Activated T-cell treated with anti-CD3 and anti-CD28 coated beads for 24 hours (primary cell): Measurements from ENCODE around the gene IFITM10.
"Not testable (repeated sequence)": the region's sequence is repeated elsewhere in the genome, so short reads cannot be mapped to it uniquely, and the experiment has no call there.

Source experiments
- DNase-seq: peaks from one replicate; pipeline ENCODE4 v3.0.0-alpha.2; 2020; ENCODE audit warnings: low read depth

IFITM10 gene

GRCh38 chr11:1690167-1691025 is 60.0 kb downstream of the IFITM10 start:
- DNase-seq: no peak

GRCh38 chr11:1689250-1690166 is 60.9 kb downstream of the IFITM10 start:
- DNase-seq: not testable (repeated sequence)

- DNase-seq: not testable (repeated sequence)
Observed at GRCh38 chr11:1688336-1688947, 62.0 kb downstream of the IFITM10 start.

- DNase-seq: not testable (repeated sequence)
Observed at GRCh38 chr11:1686220-1686619, 64.2 kb downstream of the IFITM10 start.

GRCh38 chr11:1684886-1685874 is 65.2 kb downstream of the IFITM10 start:
- DNase-seq: not testable (repeated sequence)

- DNase-seq: not testable (repeated sequence)
Observed at GRCh38 chr11:1683904-1684572, 66.4 kb downstream of the IFITM10 start.

GRCh38 chr11:1683216-1683615 is 67.2 kb downstream of the IFITM10 start:
- DNase-seq: not testable (repeated sequence)
